Hematopoietic multipotent progenitor cell treated with erythropoietin and hydrocortisone succinate and interleukin-3 and kit ligand, for 4 days (in vitro differentiated cells): ENCODE data around the gene KRTAP10-7.
"Not testable (repeated sequence)": the region's sequence is repeated elsewhere in the genome, so short reads cannot be mapped to it uniquely, and the experiment has no call there.

ENCODE experiments used
- DNase-seq: peaks from one replicate; pipeline ENCODE4 v3.0.0-alpha.2; 2015

The KRTAP10-7 gene

GRCh38 chr21:44612669-44613229 is 12.4 kb downstream of the KRTAP10-7 start:
- no peak for DNase-seq

GRCh38 chr21:44613386-44614155 is 13.2 kb downstream of the KRTAP10-7 start:
- no peak for DNase-seq

- DNase-seq: no peak
Observed at GRCh38 chr21:44614161-44614631, 13.8 kb downstream of the KRTAP10-7 start.

- DNase-seq: no peak
Observed at GRCh38 chr21:44614961-44615391, 14.6 kb downstream of the KRTAP10-7 start.

- DNase-seq: no peak
Observed at GRCh38 chr21:44615466-44615865, 15.1 kb downstream of the KRTAP10-7 start.

- DNase-seq: no peak
Observed at GRCh38 chr21:44615911-44616590, 15.7 kb downstream of the KRTAP10-7 start.

GRCh38 chr21:44616591-44616926 is 16.2 kb downstream of the KRTAP10-7 start:
- no peak for DNase-seq

- DNase-seq: no peak
Observed at GRCh38 chr21:44617071-44617501, 16.7 kb downstream of the KRTAP10-7 start.

- peak; percentile 20 for DNase-seq
Observed at GRCh38 chr21:44618504-44618903, 18.1 kb downstream of the KRTAP10-7 start.

GRCh38 chr21:44618909-44619308 is 18.5 kb downstream of the KRTAP10-7 start:
- no peak for DNase-seq

- DNase-seq: no peak
Observed at GRCh38 chr21:44619886-44620285, 19.5 kb downstream of the KRTAP10-7 start.

GRCh38 chr21:44623575-44623974 is 23.2 kb downstream of the KRTAP10-7 start:
- DNase-seq: no peak

GRCh38 chr21:44625756-44626155 is 25.4 kb downstream of the KRTAP10-7 start:
- DNase-seq: no peak

- DNase-seq: no peak
Observed at GRCh38 chr21:44626262-44626661, 25.9 kb downstream of the KRTAP10-7 start.

GRCh38 chr21:44626673-44627143 is 26.3 kb downstream of the KRTAP10-7 start, which contains the start of gene KRTAP10-9:
Gene KRTAP10-9 (plus strand): TSS chr21:44627093. CDS start chr21:44627172, 79 bp downstream.
- DNase-seq: no peak

GRCh38 chr21:44627181-44627822 is 26.9 kb downstream of the KRTAP10-7 start:
- DNase-seq: not testable (repeated sequence)

- DNase-seq: not testable (repeated sequence)
Observed at GRCh38 chr21:44627831-44628233, 27.4 kb downstream of the KRTAP10-7 start.

GRCh38 chr21:44628707-44629391 is 28.5 kb downstream of the KRTAP10-7 start:
- no peak for DNase-seq

- no peak for DNase-seq
Observed at GRCh38 chr21:44630440-44630839, 30.0 kb downstream of the KRTAP10-7 start.

GRCh38 chr21:44632067-44632466 is 31.7 kb downstream of the KRTAP10-7 start:
- DNase-seq: no peak

GRCh38 chr21:44636209-44637017 is 36.0 kb downstream of the KRTAP10-7 start:
- no peak for DNase-seq
